GM23338 (cell line): Measurements from ENCODE around the gene PRRX1. TPM values are rescaled to one million over a fixed set of nuclear protein-coding genes. Genes with fewer than 3 reads are reported as not detected.

Experiments
- ATAC-seq: fragments of 200-7000 bp; cut with Tn5 transposase; 3 replicates; pipeline ENCODE4 v1.9.1; 2020
- DNase-seq: peaks from one replicate; pipeline ENCODE4 v3.0.0-alpha.2; 2015; ENCODE audit warnings: low spot score
- H2AFZ ChIP-seq: fragments of 200-600 bp; sonication (generic); 2 replicates; pipeline ENCODE4 v1.8.0; 2016; ENCODE audit warnings: antibody characterized with exemption, mild to moderate bottlenecking, moderate library complexity
- H3F3A ChIP-seq: fragments of 200-600 bp; sonication (generic); replicated peaks from 2 replicates; pipeline ENCODE4 v1.8.0; 2017; ENCODE audit warnings: antibody characterized with exemption, mixed run types, low read depth
- H3K27ac ChIP-seq: fragments of 200-600 bp; sonication (generic); 2 replicates; pipeline ENCODE4 v1.6.1; 2016; ENCODE audit warnings: low read depth
- H3K27me3 ChIP-seq: fragments of 200-600 bp; sonication (generic); 2 replicates; pipeline ENCODE4 v1.8.0; 2016; ENCODE audit warnings: mild to moderate bottlenecking, mixed run types, moderate library complexity; ENCODE audit not compliant: insufficient read depth
- H3K36me3 ChIP-seq: fragments of 200-600 bp; sonication (generic); 2 replicates; pipeline ENCODE4 v1.8.0; 2016; ENCODE audit warnings: mild to moderate bottlenecking; ENCODE audit not compliant: insufficient read depth
- H3K4me1 ChIP-seq: fragments of 200-600 bp; sonication (generic); 2 replicates; pipeline ENCODE4 v1.8.0; 2016; ENCODE audit warnings: mild to moderate bottlenecking, moderate library complexity; ENCODE audit not compliant: insufficient read depth
- H3K4me2 ChIP-seq: fragments of 200-600 bp; sonication (generic); 2 replicates; pipeline ENCODE4 v1.7.1; 2017; ENCODE audit warnings: mixed run types
- H3K4me3 ChIP-seq: fragments of 200-600 bp; sonication (generic); 2 replicates; pipeline ENCODE4 v1.6.1; 2016; ENCODE audit warnings: mixed run types
- H3K79me2 ChIP-seq: fragments of 200-600 bp; sonication (generic); replicated peaks from 2 replicates; pipeline ENCODE4 v1.8.0; 2017; ENCODE audit warnings: mild to moderate bottlenecking; ENCODE audit not compliant: insufficient read depth
- H3K9me2 ChIP-seq: fragments of 200-600 bp; sonication (generic); 2 replicates; pipeline ENCODE4 v1.8.0; 2017; ENCODE audit not compliant: insufficient read depth
- H4K20me1 ChIP-seq: fragments of 200-600 bp; sonication (generic); replicated peaks from 2 replicates; pipeline ENCODE4 v1.8.0; 2017; ENCODE audit warnings: mild to moderate bottlenecking; ENCODE audit not compliant: insufficient read depth
- H3K27ac Mint-ChIP-seq: 2 replicates; pipeline ENCODE4 v1.8.0; 2020; ENCODE audit warnings: inconsistent platforms, mild to moderate bottlenecking, moderate library complexity, mixed read lengths
- H3K27me3 Mint-ChIP-seq: 3 replicates; pipeline ENCODE4 v1.8.0; 2022; ENCODE audit warnings: low read depth, mild to moderate bottlenecking, moderate library complexity, mixed read lengths, inconsistent platforms; ENCODE audit not compliant: insufficient read depth, poor library complexity
- H3K36me3 Mint-ChIP-seq: 3 replicates; pipeline ENCODE4 v1.8.0; 2021; ENCODE audit warnings: low read depth, mild to moderate bottlenecking, inconsistent platforms, moderate library complexity, mixed read lengths
- H3K4me1 Mint-ChIP-seq: 3 replicates; pipeline ENCODE4 v1.8.0; 2020; ENCODE audit warnings: mild to moderate bottlenecking, inconsistent platforms, mixed read lengths
- H3K4me3 Mint-ChIP-seq: 3 replicates; pipeline ENCODE4 v1.8.0; 2021; ENCODE audit warnings: moderate library complexity, mild to moderate bottlenecking, inconsistent platforms, mixed read lengths
- H3K9me3 Mint-ChIP-seq: 3 replicates; pipeline ENCODE4 v1.8.0; 2020; ENCODE audit warnings: moderate library complexity, mild to moderate bottlenecking, inconsistent platforms, mixed read lengths
- CREB1 ChIP-seq: fragments of 250-450 bp; sonication (Bioruptor Pico); IDR thresholded peaks from 2 replicates; pipeline ENCODE4 v1.5.0; 2020; ENCODE audit warnings: low read depth, mild to moderate bottlenecking, moderate library complexity
- CTCF ChIP-seq, 2 experiments: fragments of 200-600 bp in 1 of 2; sonication (generic) in 1 of 2; conservative IDR thresholded peaks; 2 replicates each; pipeline versions ENCODE4 v1.5.1 to v1.6.1; 2016 to 2017; ENCODE audit warnings: antibody characterized with exemption in 2 of 2, low read depth in 2 of 2, mild to moderate bottlenecking in 2 of 2, moderate library complexity in 1 of 2
- ETS1 ChIP-seq: IDR thresholded peaks from 2 replicates; pipeline ENCODE4 v1.6.1; 2016; ENCODE audit warnings: antibody characterized with exemption
- EZH2 ChIP-seq: fragments of 200-600 bp; sonication (generic); IDR thresholded peaks from one replicate; pipeline ENCODE4 v1.8.0; 2017; ENCODE audit warnings: antibody characterized with exemption, mild to moderate bottlenecking, low read depth; ENCODE audit not compliant: unreplicated experiment
- EZH2phosphoT487 ChIP-seq: fragments of 200-600 bp; sonication (generic); IDR thresholded peaks from one replicate; pipeline ENCODE4 v1.8.1; 2018; ENCODE audit warnings: antibody characterized with exemption; ENCODE audit not compliant: unreplicated experiment
- JUNB ChIP-seq: IDR thresholded peaks from one replicate; pipeline ENCODE4 v1.6.1; 2016; ENCODE audit warnings: antibody characterized with exemption; ENCODE audit not compliant: unreplicated experiment
- NANOG ChIP-seq: IDR thresholded peaks from 2 replicates; pipeline ENCODE4 v1.6.1; 2016; ENCODE audit warnings: antibody characterized with exemption, borderline replicate concordance
- POLR2AphosphoS5 ChIP-seq: IDR thresholded peaks from 2 replicates; pipeline ENCODE4 v1.6.1; 2016; ENCODE audit warnings: antibody characterized with exemption, low read depth
- REST ChIP-seq: IDR thresholded peaks from one replicate; pipeline ENCODE4 v1.6.1; 2018; ENCODE audit warnings: antibody characterized with exemption; ENCODE audit not compliant: unreplicated experiment
- STAT1 ChIP-seq: IDR thresholded peaks from one replicate; pipeline ENCODE4 v1.6.1; 2016; ENCODE audit warnings: antibody characterized with exemption; ENCODE audit not compliant: unreplicated experiment
- ZNF114 ChIP-seq: fragments of 250-450 bp; sonication (Bioruptor Pico); IDR thresholded peaks from 2 replicates; pipeline ENCODE4 v1.5.0; 2020; ENCODE audit warnings: mild to moderate bottlenecking, moderate library complexity
- ZNF331 ChIP-seq: fragments of 250-450 bp; sonication (Bioruptor Pico); IDR thresholded peaks from 2 replicates; pipeline ENCODE4 v1.5.0; 2020; ENCODE audit warnings: low read depth, mild to moderate bottlenecking, moderate library complexity
- ZNF462 ChIP-seq: fragments of 250-450 bp; sonication (Bioruptor Pico); IDR thresholded peaks from 2 replicates; pipeline ENCODE4 v1.5.0; 2020; ENCODE audit warnings: mild to moderate bottlenecking, moderate library complexity
- polyA plus RNA-seq: library from polyadenylated mRNA; unstranded; fragments of >200 nt; fragmentation: Nextera tagmentation; extraction: Ambion mirVana; gene quantifications from 2 replicates; pipeline ENCODE4 v1.2.1, GENCODE V29; 2016
- total RNA-seq: library from RNA; depleted of rRNA; stranded (reverse); fragments of >200 nt; shearing (Covaris generic); gene quantifications from 2 replicates; pipeline ENCODE4 v1.2.3, GENCODE V29; 2014

PRRX1 gene
- total and polyA plus RNA-seq, 2 experiments from 2014 or later, result 0.58 TPM; not detected in 1

GRCh38 chr1:170749959-170750358, 86.0 kb downstream of the PRRX1 start:
- Histone ChIP-seq H3K9me2 (0 out of 2 replicates have a peak, but pooled peaks cover 2% of the 10 kb centered on the region), H2AFZ (no peak overlapping the region), H3F3A (no peaks in the 10 kb centered on the region), H3K27me3 (no peaks in the 10 kb centered on the region), H4K20me1 (no peaks in the 10 kb centered on the region), H3K27ac (no peak overlapping the region), H3K79me2 (no peaks in the 10 kb centered on the region), H3K4me1 (no peaks in the 10 kb centered on the region), H3K4me3 (no peak overlapping the region), H3K36me3 (no peaks in the 10 kb centered on the region), H3K4me2 (no peak overlapping the region)
- DNase-seq (no peak), ATAC-seq (no peak)
- H3K4me1 Mint-ChIP-seq, result no peaks in the 10 kb centered on the region
- no peak overlapping the region; the same call in 1 of the 2 replicates for H3K27ac Mint-ChIP-seq
- no peak overlapping the region for H3K4me3 Mint-ChIP-seq
- no peaks in the 10 kb centered on the region for H3K36me3 Mint-ChIP-seq
- no peaks in the 10 kb centered on the region for H3K27me3 Mint-ChIP-seq
- no peaks in the 10 kb centered on the region for H3K9me3 Mint-ChIP-seq
- no peak for TF ChIP-seq JUNB
- TF ChIP-seq ZNF462 (CRISPR knock-in tag), result no peak
- TF ChIP-seq EZH2, result no peak
- TF ChIP-seq EZH2phosphoT487, result no peak
- no peak for TF ChIP-seq REST
- TF ChIP-seq ZNF331 (CRISPR knock-in tag), result no peak
- TF ChIP-seq CTCF (conservative IDR thresholded peaks at IDR 0.05; ENCODE audit: low read depth in 2 of 2), result no peak
- no peak for TF ChIP-seq POLR2AphosphoS5
- TF ChIP-seq NANOG, result no peak
- TF ChIP-seq ETS1, result no peak
- TF ChIP-seq STAT1, result no peak
- TF ChIP-seq CREB1, result no peak
- TF ChIP-seq ZNF114 (CRISPR knock-in tag), result no peak
